Mononuclear cell (primary cell): ENCODE results near the gene ATRAID. TPM values are rescaled to one million over a fixed set of nuclear protein-coding genes. Genes with fewer than 3 reads are reported as not detected.

Source experiments
- H3K27me3 ChIP-seq: 2 replicates; pipeline ENCODE4 v1.6.0; 2011; ENCODE audit warnings: low read length, control low read depth; ENCODE audit not compliant: insufficient read depth
- H3K4me1 ChIP-seq: 2 replicates; pipeline ENCODE4 v1.5.1; 2011; ENCODE audit warnings: mild to moderate bottlenecking, low read length, control low read depth; ENCODE audit not compliant: insufficient read depth
- H3K4me3 ChIP-seq: 2 replicates; pipeline ENCODE4 v1.5.1; 2011; ENCODE audit warnings: mild to moderate bottlenecking, low read length, moderate library complexity
- H3K9me3 ChIP-seq: 2 replicates; pipeline ENCODE4 v1.5.1; 2011; ENCODE audit warnings: low read depth, mild to moderate bottlenecking, control low read depth, low read length
- total RNA-seq: library from RNA; depleted of rRNA; stranded (reverse); fragments of >200 nt; gene quantifications from one replicate; pipeline ENCODE4 v1.2.3, GENCODE V29; 2012

ATRAID gene
- total RNA-seq, 1 donor = 96.4 TPM

- no peaks in the 10 kb centered on the region for H3K4me1 ChIP-seq
- H3K9me3 ChIP-seq = no peaks in the 10 kb centered on the region
- no peaks in the 10 kb centered on the region for H3K27me3 ChIP-seq
- no peak overlapping the region for H3K4me3 ChIP-seq
Measured at GRCh38 chr2:27247893-27248292, 36.1 kb downstream of the ATRAID start.

GRCh38 chr2:27249159-27249890 lies 37.5 kb downstream of the ATRAID start:
- peaks cover 4% of the 10 kb centered on the region for H3K27me3 ChIP-seq
- H3K4me1 ChIP-seq = no peaks in the 10 kb centered on the region

DNA sequence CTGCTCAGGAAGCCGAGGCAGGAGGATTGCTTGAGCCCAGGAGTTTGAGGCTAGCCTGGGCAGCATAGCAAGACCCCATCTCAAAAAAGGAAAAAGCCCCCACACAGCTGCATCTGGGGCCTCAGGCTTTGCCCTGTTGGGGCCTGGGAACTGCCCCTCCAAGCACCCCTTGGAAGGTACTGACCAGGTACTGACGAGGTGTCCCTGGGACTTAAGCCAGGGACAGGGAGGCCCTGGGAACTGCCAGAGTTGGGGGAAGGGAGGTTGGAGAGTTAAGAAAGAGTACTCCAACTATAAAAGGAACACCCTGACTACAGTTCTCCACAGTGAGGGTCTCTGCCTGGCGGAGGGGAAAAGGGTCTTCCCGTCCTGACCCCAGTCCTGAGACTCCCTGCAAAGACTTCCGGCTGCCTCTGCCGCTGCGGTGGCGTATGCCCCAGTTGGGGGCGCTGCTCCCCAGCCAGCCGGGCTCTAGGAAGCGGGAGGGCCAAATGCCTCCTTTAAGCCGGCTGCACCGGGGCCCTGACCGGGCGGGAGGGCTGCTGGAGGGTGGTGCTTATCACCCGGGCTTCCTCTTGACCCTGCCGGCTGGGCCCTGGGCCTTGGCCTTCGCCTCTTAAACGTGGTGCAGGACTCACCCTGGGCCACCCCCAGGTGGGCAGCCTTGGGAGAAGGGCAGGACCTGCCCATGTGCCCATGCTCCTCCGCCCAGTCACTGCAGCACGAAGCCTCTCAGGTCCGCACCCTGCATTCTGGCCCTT lies 38.2 kb downstream of the ATRAID start:
- Histone ChIP-seq H3K9me3 (no peaks in the 10 kb centered on the region), H3K27me3 (peaks cover 4% of the 10 kb centered on the region), H3K4me3 (no peak overlapping the region), H3K4me1 (no peaks in the 10 kb centered on the region)

More at GRCh38 chr2:27249159-27249890, 37.5 kb downstream of the ATRAID start:
- H3K9me3 ChIP-seq = no peaks in the 10 kb centered on the region
- H3K4me3 ChIP-seq = no peak overlapping the region

DNA sequence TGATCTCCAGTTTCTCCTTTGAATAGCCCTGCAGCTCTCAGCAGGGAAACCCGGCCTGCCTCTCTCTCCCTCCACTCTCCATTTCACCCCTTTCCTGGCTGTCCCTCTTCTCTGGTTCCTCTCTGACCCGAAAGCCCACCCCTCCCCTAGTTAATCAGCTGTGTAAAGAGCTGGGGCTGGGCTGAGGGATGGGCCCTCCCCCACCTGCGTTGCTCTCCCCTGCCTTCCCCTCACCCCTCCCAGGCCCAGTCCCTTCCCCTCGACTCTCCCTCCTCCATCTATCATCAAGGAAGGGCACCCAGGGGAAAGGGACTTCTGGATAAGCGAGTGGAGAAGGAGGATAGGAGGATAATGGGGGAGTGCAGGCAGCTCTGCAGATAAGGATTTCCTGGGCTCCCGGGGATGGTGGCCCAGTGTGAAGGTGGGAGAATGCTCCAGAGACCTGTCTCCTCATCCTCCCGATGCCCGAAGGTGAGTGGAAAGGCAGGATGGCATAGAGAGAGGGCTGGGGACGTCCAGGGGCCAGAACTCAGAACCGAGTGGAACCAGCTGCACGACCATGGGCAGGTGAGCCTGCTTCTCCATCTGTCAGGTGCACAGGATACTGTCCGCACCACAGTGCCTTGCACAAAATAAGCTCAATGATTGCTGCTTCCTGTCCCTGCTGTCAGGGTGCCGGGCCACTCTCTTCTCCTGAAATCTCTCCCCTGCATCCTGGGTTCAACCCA lies 39.0 kb downstream of the ATRAID start:
- Histone ChIP-seq H3K27me3 (peaks cover 4% of the 10 kb centered on the region), H3K4me3 (no peak overlapping the region), H3K4me1 (no peaks in the 10 kb centered on the region), H3K9me3 (no peaks in the 10 kb centered on the region)

DNA sequence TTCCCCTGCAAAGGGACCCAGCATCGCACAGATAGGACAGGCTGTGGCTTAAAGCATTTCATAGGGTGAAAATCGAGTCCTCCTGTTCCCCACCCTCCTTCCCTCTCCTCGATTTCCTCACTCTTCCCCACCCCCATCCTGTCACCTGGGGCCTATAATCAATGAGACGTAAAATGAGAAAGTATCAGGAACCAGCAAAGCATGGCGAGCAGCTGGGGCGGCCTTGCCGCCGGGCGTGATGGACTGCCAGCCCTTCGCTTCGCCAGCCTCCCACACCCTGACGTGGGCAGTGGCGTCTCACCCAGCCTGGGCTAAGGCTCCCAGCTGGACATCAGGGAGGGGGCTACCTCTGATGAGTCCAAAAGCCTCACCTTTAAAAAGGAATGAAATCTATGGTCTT lies 39.9 kb downstream of the ATRAID start:
- no peaks in the 10 kb centered on the region for H3K4me1 ChIP-seq
- H3K9me3 ChIP-seq = no peaks in the 10 kb centered on the region
- H3K4me3 ChIP-seq = no peak overlapping the region
- peaks cover 4% of the 10 kb centered on the region for H3K27me3 ChIP-seq

GRCh38 chr2:27255187-27255586 lies 43.3 kb downstream of the ATRAID start:
- Histone ChIP-seq H3K4me3 (no peak overlapping the region), H3K9me3 (no peaks in the 10 kb centered on the region), H3K4me1 (no peaks in the 10 kb centered on the region), H3K27me3 (peaks cover 11% of the 10 kb centered on the region)

DNA sequence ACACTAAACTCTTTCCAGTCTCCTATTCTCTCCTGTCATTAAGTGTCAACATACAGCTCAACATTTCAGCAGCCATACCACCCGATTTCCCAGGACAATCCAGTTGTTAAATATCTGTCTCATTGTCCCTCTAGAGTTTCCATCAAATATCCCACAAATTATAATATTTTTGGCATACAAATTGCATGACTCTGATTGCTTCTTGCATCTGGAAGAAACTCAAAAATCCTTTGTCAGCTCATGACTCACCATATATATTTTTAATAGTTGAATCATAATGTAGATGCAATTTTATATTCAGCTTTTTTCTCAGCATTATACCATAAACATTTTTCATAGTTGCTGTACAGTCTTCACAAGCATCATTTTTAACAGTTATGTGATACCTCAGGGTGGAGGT lies 43.8 kb downstream of the ATRAID start:
- H3K4me1 ChIP-seq = no peaks in the 10 kb centered on the region
- H3K4me3 ChIP-seq = no peak overlapping the region
- no peaks in the 10 kb centered on the region for H3K9me3 ChIP-seq
- peaks cover 16% of the 10 kb centered on the region for H3K27me3 ChIP-seq

DNA sequence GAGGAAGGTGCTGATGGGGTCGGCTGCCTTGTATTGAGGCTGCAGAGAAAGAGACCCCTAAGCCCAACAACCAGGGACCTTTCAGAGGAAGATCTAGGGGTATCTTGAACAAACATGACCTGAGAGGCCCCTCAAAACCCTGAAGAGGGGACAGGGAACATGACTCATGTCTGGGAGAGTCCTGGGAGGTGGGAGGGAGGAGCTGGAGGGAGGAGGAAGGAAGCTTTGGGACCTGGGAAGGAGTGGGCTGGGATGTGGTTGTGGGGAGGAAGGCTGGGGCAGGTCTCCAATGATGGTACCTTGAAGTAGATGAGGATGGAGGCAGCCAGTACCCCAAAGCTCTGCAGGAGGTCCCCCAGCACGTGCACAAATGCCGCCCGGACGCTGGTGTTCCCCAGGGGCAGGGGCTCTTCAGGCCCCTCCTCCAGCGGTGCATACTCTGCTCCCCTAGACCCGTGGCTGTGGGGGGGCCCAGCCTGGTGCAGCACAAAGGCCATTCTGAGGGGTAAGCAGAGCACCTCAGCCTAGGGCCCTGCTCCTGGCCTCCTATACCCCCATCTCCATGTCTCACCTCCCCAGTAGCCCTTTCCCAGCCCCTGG lies 45.1 kb downstream of the ATRAID start:
- no peak overlapping the region for H3K4me3 ChIP-seq
- H3K9me3 ChIP-seq = no peaks in the 10 kb centered on the region
- H3K27me3 ChIP-seq = peaks cover 29% of the 10 kb centered on the region
- H3K4me1 ChIP-seq = peaks cover 2% of the 10 kb centered on the region

DNA sequence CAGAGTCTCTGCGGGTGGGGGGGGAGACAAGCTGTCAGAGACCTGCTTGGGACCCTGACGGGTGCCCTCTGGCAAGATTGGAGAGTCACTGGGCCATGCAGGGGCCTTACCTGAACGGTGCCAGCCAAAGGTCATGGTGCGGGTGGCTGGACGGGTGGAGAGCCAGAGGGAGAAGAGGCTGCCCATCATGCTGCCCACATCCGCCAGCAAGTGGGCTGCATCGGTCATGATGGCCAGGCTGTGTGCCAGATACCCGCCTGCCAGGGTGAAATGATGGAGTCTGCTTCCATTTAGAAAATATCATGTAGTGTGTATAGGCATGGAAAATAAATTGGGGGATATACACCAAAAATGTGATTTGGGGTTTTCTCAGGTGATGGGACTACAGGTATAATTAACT lies 46.2 kb downstream of the ATRAID start:
- Histone ChIP-seq H3K27me3 (peaks cover 35% of the 10 kb centered on the region), H3K9me3 (no peaks in the 10 kb centered on the region), H3K4me3 (no peak overlapping the region), H3K4me1 (peaks cover 12% of the 10 kb centered on the region)

- Histone ChIP-seq H3K4me1 (peaks cover 36% of the 10 kb centered on the region), H3K27me3 (peaks cover 64% of the 10 kb centered on the region), H3K9me3 (no peaks in the 10 kb centered on the region), H3K4me3 (no peak overlapping the region)
Measured at GRCh38 chr2:27261241-27261925, 49.5 kb downstream of the ATRAID start.

GRCh38 chr2:27261926-27262298 lies 50.1 kb downstream of the ATRAID start:
- H3K4me3 ChIP-seq = no peak overlapping the region
- peaks cover 66% of the 10 kb centered on the region for H3K27me3 ChIP-seq
- peaks cover 36% of the 10 kb centered on the region for H3K4me1 ChIP-seq
- no peaks in the 10 kb centered on the region for H3K9me3 ChIP-seq

GRCh38 chr2:27262379-27263286 lies 50.8 kb downstream of the ATRAID start, which contains the start of gene SLC30A3:
Gene SLC30A3 (minus strand): TSS chr2:27263047. CDS start chr2:27262906, 141 bp downstream.
- peaks cover 36% of the 10 kb centered on the region for H3K4me1 ChIP-seq
- H3K27me3 ChIP-seq = peaks cover 68% of the 10 kb centered on the region
- peak within 1 kb of the TSS; percentile 16 for H3K4me3 ChIP-seq
- no peaks in the 10 kb centered on the region for H3K9me3 ChIP-seq

DNA sequence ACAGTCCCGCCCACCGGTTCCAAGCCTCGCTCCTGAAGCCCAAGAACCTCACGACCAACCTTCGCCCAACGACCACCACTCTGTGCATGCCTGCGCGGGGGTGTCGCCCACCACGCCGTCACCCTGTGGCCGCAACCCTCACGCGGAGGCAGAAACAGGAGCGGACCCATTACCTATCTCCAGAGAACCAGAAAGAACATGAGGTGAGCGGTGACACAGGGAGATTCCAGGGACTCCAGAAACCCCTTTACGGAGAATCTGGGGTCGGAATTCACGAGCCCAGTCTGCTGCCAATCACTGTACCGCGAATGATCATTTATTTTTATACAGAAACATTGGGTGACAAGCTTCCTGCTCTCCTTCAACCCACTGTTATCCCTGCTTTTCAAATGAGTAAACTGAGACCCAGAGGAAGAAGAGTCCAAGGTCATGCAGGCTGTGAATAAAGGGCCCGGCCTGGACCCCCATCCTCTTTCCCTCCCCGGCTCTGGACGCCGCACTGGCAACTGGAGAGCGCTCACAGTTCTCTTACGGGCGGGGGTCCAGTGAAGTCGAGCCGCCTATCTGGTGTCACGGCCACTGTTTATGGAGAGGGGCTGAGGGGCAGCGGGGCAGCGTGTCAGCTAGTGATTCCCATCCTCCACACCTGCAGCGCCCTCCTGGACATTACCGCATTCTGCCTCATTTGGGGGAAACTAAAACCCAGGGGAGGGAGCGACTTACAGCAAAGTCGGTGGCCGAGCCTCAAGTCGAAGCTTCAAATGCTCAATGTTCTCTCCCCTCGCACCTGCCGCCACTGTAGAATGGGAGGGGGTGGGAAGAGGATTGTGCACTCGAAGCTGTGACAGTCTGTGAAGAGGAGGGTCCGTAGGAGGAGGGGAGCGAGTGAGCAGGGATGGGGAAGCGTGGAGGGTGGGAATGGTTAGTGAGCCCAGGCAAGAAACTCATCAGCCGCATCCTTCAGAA lies 51.7 kb downstream of the ATRAID start:
- Histone ChIP-seq H3K27me3 (peaks cover 68% of the 10 kb centered on the region), H3K4me3 (no peak overlapping the region), H3K4me1 (peaks cover 36% of the 10 kb centered on the region), H3K9me3 (no peaks in the 10 kb centered on the region)
